ENCODE results near the gene PARD3B.

The PARD3B gene

GRCh38 chr2:205565142-205565522, 1019.9 kb downstream of the PARD3B start:
- no peak for DNase-seq (ENCODE audit: low read depth)

GRCh38 chr2:205566606-205567168, 1021.4 kb downstream of the PARD3B start:
- DNase-seq (ENCODE audit: low read depth), result no peak

DNA sequence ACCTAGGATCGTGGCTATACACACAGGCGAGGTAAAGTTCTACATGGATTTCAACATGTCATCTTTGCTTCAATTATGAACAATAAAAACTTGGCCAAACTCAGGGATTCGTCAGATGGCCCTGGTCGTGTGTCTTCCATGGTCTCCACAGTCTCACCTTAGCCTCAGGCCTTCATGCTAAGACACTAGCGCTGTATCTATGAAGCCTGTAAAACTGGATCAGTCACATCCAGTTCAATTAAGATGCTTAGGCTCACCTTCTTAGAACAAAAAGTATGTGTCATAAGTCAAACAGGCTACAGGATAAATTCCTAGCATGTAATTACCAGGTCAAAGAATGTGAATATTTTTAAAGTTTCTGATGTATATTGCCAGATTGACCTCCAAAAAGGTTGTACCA, 1023.3 kb downstream of the PARD3B start:
- DNase-seq (ENCODE audit: low read depth), result no peak

- no peak for DNase-seq (ENCODE audit: low read depth)
Observed at GRCh38 chr2:205570648-205571047, 1025.4 kb downstream of the PARD3B start.

DNA sequence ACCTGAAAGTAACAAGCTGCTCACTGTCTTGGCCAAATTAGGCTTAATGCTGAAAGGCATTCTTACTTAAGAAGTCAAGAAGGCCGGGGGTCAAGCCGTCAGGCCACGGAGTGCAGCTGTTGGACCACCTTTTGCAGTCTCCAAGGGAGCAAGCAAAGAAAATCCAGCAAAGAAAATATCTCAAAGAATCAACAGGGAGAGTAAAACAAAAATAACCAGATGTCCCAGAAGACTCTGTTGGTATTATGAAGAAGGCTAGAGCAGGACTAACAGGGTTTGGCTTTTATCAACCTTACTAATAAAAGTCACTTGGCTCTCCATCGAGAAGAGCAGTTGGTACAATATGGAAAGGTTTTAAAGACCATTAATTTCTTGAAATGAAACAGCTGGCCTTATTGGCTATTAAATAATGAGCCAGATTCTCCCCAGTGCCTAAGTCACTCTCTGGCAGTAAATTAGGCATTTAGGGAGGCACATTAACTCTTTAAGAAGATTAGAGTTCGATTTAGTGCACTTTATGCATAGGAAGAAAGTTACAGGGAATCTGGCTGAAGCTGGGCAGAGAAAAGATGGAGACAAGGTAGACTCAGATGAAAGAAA, 1026.2 kb downstream of the PARD3B start:
- no peak for DNase-seq (ENCODE audit: low read depth)

GRCh38 chr2:205574001-205574400, 1028.7 kb downstream of the PARD3B start:
- peak; percentile 32 for DNase-seq (ENCODE audit: low read depth)

DNA sequence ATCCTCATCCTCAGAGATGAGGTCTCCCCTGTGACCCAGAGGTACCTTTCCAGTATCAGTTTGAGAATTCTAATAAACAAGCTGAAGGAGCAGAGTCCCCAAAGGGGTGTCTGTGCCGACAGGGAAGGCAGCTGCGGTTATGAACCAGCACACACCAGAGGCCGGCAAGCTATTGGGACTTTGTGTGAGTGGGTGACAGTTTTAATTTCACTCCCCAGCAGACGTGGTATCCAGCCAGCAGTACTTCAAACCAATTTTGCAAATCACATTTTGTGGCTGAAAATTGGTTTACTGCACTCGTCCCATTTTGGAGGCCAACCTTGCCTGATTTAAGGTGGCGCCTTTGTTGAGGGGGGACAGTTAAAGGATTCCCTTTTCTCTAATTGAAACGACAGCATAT, 1034.1 kb downstream of the PARD3B start:
- no peak for DNase-seq (ENCODE audit: low read depth)

DNA sequence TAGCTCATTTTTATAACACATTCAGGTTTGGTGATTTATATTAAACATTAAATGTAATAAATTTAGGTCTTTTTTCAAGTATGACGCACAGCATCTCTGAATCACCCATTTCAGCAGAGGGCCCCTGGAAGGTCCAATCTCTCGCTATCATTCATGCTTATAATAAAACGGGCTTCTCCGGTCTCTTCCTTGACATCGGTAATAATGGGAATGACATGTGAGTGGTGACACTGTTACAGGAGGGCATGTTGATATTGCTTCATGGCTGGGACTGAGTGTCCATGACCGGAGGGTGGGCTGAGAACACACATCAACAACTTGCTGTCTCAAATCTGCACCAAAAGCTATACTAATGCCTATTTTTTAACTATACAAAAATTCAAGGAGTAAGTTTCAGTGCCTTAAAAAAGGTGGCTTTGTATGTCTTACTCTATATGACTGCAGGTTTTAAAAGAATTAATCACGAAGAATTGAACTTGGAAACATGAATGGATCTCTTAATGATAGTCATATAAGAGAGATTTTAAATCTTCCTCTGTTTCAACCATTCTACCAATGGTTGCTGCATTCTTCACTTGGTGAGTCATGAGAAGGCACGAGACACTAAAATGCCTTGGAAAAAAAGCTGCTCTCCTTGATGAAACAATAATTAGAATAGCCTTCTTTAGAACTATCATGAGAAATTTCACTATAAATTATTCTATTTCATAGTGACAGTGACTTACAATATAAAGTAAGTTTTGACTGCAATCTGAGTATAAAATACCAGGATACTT, 1035.1 kb downstream of the PARD3B start:
- DNase-seq (ENCODE audit: low read depth), result peak; percentile 41

DNA sequence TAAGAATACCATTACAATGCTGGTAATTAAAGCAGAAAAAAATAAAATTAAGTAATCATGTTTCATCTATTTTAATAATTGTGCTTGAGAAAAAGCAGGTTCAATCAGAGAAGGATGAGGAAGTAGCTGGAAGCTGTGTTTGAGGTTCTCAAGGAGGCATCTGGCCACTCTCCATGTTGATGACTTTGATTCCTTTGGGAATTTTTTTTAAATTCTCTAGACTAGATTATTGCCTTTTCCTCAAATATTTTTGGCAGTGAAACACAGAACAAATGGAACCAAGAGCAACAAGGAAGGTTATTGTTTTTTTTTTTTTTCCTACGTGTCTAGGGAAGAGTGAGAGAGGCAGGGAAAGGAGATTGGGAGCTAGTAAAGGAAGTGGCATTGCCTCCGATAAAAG, 1037.1 kb downstream of the PARD3B start:
- DNase-seq (ENCODE audit: low read depth), result no peak

DNA sequence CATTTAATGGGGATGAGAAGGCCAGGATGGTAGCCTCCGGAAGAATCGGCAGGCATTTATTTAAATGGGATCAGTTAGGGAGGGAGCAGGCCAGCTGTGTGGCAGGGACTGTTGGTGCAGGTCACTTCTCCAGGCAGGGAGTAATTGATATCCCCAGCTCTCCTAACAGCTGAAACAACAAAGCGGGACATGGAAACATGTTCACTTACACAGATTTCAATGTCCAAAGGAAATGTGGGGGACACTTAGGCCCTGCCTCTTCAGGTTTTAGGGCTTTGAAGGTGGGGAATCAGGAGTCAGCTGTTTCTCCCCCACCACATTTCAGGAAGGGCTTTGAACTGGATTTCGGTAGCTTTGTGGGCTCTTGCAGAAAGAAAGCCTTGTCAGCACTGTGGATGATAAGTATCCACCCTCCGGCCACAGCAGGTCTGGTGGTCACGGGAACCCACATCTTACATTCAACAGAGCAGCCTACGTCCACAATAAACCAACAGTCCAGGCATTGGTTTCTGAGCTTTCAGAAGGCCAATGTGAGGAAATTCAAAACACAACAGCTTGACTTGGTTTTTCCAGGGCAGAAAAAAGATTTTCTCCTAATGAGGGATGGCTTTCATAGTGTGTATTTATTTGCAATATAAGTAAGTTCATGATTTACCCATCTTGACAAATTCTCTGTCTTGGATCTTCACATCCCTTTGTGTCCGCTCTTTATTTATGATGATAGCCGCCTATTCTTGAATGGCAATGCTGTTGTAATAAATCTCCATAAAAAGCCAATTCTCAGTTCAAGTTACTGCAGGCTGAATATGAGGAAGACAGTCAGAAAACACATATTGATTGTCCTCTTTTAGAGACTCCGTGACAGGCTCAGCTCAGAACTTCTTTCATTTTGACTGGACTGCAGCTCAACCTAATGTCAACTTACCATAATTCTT, 1040.4 kb downstream of the PARD3B start:
- no peak for DNase-seq (ENCODE audit: low read depth)

GRCh38 chr2:205586626-205587025, 1041.4 kb downstream of the PARD3B start:
- DNase-seq (ENCODE audit: low read depth), result peak; percentile 14

DNA sequence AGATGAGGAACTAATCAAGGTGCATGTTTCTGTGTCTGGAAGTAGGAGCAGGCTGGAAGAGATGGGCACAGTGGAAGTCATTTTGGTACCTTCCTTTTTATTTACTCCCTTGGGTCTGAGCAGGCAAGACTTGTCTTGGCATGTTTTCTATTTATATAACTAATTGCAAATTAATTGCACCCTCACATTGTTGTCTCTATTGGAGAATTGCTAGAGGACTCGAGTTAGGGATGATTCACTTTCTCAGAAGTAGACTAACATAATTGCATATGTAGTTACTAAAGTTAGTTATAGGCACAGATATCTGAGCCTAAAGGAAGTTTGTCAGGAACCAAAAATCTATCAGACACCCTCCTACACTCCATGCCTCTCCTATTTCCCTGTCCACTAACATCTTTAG, 1044.2 kb downstream of the PARD3B start:
- DNase-seq (ENCODE audit: low read depth), result no peak

GRCh38 chr2:205590759-205591158, 1045.5 kb downstream of the PARD3B start:
- DNase-seq (ENCODE audit: low read depth), result peak; percentile 65

GRCh38 chr2:205593891-205594290, 1048.6 kb downstream of the PARD3B start:
- no peak for DNase-seq (ENCODE audit: low read depth)

GRCh38 chr2:205596581-205596980, 1051.3 kb downstream of the PARD3B start:
- DNase-seq (ENCODE audit: low read depth), result no peak

DNA sequence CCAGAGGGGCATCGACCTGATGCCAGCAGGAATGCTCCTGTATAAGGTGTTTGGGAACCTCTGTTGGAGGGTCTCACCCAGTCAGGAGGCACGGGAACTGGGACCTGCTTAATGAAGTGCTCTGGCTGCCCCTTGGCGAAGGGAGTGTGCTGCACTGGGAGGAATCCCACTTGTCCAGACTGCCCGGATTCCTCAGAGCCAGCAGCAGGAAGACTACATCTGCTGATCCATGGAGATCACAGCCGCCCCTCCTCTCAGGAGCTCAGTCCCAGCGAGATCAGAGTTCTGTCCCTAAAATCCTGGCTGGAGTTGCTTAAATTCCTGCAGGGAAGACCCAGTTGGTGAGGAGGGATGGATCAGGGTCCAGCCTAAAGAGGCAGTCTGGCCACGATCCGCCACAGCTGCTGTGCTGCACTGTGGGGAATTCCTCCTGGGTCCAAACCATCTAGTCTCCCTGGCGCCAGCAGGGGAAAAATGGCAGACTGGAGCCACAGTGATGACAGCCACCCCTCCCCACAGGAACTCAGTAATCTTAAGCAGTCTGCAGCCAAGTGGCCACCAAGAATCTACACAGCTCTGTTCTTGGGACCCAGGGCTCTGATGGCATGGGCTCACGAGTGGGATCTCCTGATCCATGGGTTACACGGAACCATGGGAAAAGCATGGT, 1060.5 kb downstream of the PARD3B start:
- DNase-seq (ENCODE audit: low read depth), result no peak

DNA sequence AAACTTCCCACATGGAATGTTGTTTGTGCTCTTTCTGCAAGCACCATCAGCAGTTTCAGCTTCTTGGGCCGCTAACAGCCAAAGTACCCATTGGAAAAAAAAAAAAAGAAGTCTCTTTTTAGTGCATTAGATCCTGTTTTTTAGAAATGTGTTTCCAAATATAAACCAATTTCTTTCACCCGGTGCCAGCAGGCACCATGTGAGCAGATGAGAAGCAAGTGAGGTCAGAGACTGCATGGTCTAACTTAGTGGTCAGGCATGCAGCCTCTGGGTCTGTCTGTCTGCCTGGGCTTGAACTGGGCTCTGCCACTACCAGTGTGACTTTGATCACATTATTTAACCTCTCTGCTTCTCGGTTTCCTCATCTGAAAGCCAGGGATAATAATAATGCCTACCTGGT, 1061.9 kb downstream of the PARD3B start:
- no peak for DNase-seq (ENCODE audit: low read depth)

DNA sequence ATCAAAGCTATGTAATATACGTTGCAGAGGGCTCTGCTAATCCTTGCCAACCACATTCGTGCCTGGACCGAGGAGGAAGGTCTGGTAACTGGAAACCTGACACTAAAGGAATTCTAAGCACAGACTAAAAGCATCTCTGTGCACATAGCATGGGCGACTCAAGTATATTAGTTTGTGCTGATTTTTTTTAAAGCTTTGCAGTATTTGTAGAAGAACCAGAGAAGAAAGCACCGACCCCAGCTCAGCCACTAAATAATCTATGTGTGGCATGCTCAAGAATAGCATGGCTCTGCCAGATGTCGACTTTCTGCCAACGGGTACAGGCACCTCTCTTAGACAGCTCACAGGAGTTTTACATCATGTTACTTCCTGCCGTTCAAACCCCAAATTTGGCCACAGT, 1063.8 kb downstream of the PARD3B start:
- DNase-seq (ENCODE audit: low read depth), result no peak

DNA sequence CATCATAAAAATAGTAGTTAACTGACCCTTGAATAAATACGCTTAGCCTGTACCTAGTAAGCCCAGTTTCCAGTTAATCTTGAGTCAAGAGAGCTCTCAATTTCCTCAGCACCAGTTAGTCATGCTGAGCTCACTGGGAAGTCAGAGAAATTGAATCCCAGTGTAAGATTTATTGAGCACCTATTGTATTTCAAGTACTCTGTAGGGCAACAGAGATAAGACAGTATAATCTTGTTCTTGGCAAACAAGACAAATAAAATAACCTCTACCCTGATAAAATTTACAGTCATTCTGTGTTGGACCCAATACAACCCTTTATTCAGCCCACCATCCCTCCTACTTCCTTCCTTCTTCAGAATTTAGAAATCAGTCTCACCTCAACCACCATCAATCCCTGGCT, 1065.2 kb downstream of the PARD3B start:
- peak; percentile 32 for DNase-seq (ENCODE audit: low read depth)

- no peak for DNase-seq (ENCODE audit: low read depth)
Observed at GRCh38 chr2:205612636-205613035, 1067.4 kb downstream of the PARD3B start.

- DNase-seq (ENCODE audit: low read depth), result no peak
Observed at GRCh38 chr2:205613970-205614559, 1068.8 kb downstream of the PARD3B start.

- no peak for DNase-seq (ENCODE audit: low read depth)
Observed at GRCh38 chr2:205614965-205615364, 1069.7 kb downstream of the PARD3B start.

All from iris pigment epithelial cell (primary cell).